ENCODE data around the gene DCBLD1.

DNA sequence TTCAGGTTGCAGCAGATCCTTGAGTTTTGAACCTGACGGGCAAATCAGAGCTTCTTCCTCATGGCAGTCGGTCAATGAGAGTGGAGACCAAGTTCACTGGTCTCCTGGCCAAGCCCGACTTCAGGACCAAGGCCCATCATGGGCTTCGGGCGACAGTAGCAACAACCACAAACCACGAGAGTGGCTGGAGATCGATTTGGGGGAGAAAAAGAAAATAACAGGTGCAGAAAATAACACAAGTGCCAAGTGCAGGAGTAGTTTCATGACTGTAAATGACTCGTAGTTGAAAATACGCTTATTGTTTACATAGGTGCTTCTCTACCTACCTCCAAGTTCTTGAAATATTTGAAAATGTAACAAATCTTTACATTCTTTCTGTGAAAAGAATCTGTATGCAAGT lies 56.1 kb downstream of the DCBLD1 start:
- TF ChIP-seq POLR2A (IDR thresholded peaks at IDR 0.05): no peak
- TF ChIP-seq, protein P1, sequence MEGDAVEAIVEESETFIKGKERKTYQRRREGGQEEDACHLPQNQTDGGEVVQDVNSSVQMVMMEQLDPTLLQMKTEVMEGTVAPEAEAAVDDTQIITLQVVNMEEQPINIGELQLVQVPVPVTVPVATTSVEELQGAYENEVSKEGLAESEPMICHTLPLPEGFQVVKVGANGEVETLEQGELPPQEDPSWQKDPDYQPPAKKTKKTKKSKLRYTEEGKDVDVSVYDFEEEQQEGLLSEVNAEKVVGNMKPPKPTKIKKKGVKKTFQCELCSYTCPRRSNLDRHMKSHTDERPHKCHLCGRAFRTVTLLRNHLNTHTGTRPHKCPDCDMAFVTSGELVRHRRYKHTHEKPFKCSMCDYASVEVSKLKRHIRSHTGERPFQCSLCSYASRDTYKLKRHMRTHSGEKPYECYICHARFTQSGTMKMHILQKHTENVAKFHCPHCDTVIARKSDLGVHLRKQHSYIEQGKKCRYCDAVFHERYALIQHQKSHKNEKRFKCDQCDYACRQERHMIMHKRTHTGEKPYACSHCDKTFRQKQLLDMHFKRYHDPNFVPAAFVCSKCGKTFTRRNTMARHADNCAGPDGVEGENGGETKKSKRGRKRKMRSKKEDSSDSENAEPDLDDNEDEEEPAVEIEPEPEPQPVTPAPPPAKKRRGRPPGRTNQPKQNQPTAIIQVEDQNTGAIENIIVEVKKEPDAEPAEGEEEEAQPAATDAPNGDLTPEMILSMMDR (IDR thresholded peaks at IDR 0.05): no peak
